Glutamatergic neuron (in vitro differentiated cells): Measurements from ENCODE around the gene CEP135. TPM values are rescaled to one million over a fixed set of nuclear protein-coding genes. Genes with fewer than 3 reads are reported as not detected.
"Not testable (repeated sequence)": the region's sequence is repeated elsewhere in the genome, so short reads cannot be mapped to it uniquely, and the experiment has no call there.

ENCODE experiments used
- DNase-seq: peaks from one replicate; pipeline ENCODE4 v3.0.0; 2022
- H3K27ac Mint-ChIP-seq: one replicate; pipeline ENCODE4 v1.8.0; 2020; ENCODE audit warnings: mild to moderate bottlenecking, mixed read lengths, inconsistent platforms; ENCODE audit not compliant: unreplicated experiment
- H3K27me3 Mint-ChIP-seq: one replicate; pipeline ENCODE4 v1.8.0; 2020; ENCODE audit warnings: mild to moderate bottlenecking, moderate library complexity, mixed read lengths, inconsistent platforms; ENCODE audit not compliant: unreplicated experiment
- H3K36me3 Mint-ChIP-seq: one replicate; pipeline ENCODE4 v1.8.0; 2020; ENCODE audit warnings: mild to moderate bottlenecking, mixed read lengths, inconsistent platforms; ENCODE audit not compliant: unreplicated experiment
- H3K4me1 Mint-ChIP-seq: one replicate; pipeline ENCODE4 v1.8.0; 2020; ENCODE audit warnings: mild to moderate bottlenecking, low read depth, mixed read lengths, inconsistent platforms; ENCODE audit not compliant: unreplicated experiment
- H3K4me3 Mint-ChIP-seq: one replicate; pipeline ENCODE4 v1.8.0; 2020; ENCODE audit warnings: mild to moderate bottlenecking, mixed read lengths, inconsistent platforms; ENCODE audit not compliant: unreplicated experiment
- H3K9me3 Mint-ChIP-seq: one replicate; pipeline ENCODE4 v1.8.0; 2020; ENCODE audit warnings: mild to moderate bottlenecking, moderate library complexity, mixed read lengths, inconsistent platforms; ENCODE audit not compliant: unreplicated experiment
- total RNA-seq: library from RNA; stranded (reverse); fragmentation: NEBNext Ultra II Directional; extraction: Animal tissue kit (Norgen Biotek cat#: 25700); gene quantifications from one replicate; pipeline ENCODE4 v1.2.1, GENCODE V29; 2021; ENCODE audit not compliant: unreplicated experiment
- TF ChIP-seq, protein P1 (sequence below): fragments of 200-600 bp; sonication (generic); IDR thresholded peaks from one replicate; pipeline ENCODE4 v1.5.0; 2021; ENCODE audit not compliant: partially characterized antibody, unreplicated experiment

Gene CEP135
- total RNA-seq, 1 donor from 2014 or later: 4.2 TPM

DNA sequence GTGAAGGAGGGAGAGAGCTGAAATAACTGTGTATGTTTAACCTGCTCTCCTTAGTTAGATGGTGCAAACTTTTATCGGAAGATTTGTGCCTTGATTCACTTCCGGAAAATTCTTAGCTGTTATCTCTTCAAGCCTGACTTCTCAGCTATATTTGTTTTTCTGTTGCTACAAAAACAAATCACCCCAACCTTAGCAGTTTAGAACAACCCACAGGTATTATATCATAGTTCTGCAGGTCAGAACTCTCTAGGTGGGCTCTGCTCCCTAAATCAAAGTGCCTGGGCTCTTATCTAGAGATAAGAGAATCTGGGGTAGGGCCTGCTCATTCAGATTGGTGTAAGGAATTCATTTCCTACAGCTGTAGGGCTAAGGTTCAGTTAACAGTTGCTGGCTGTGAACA lies 15.1 kb upstream of the CEP135 start:
- TF ChIP-seq, protein P1, sequence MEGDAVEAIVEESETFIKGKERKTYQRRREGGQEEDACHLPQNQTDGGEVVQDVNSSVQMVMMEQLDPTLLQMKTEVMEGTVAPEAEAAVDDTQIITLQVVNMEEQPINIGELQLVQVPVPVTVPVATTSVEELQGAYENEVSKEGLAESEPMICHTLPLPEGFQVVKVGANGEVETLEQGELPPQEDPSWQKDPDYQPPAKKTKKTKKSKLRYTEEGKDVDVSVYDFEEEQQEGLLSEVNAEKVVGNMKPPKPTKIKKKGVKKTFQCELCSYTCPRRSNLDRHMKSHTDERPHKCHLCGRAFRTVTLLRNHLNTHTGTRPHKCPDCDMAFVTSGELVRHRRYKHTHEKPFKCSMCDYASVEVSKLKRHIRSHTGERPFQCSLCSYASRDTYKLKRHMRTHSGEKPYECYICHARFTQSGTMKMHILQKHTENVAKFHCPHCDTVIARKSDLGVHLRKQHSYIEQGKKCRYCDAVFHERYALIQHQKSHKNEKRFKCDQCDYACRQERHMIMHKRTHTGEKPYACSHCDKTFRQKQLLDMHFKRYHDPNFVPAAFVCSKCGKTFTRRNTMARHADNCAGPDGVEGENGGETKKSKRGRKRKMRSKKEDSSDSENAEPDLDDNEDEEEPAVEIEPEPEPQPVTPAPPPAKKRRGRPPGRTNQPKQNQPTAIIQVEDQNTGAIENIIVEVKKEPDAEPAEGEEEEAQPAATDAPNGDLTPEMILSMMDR: no peak
- Mint-ChIP-seq H3K4me3 (no peak overlapping the region), H3K36me3 (peaks cover 5% of the 10 kb centered on the region), H3K27ac (no peak overlapping the region), H3K9me3 (no peaks in the 10 kb centered on the region), H3K27me3 (no peaks in the 10 kb centered on the region), H3K4me1 (no peaks in the 10 kb centered on the region)
- no peak for DNase-seq

DNA sequence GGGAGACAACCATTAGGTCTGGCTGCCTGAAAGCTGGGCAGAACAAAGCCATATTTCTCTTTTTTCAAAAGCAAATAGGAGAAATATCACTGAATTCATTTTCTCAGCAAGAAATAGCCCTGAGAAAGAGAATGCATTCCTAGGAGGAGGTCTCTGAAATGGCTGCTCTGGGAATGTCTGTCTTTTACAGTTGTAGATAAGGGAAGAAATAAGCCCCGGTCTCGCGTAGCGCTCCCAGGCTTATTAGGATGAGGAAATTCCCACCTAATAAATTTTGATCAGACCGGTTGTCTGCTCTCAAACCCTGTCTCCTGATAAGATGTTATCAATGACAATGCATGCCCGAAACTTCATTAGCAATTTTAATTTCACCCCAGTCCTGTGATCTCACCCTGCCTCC lies 12.8 kb upstream of the CEP135 start:
- not testable (repeated sequence) for H3K36me3 Mint-ChIP-seq, H3K27me3 Mint-ChIP-seq, DNase-seq

DNA sequence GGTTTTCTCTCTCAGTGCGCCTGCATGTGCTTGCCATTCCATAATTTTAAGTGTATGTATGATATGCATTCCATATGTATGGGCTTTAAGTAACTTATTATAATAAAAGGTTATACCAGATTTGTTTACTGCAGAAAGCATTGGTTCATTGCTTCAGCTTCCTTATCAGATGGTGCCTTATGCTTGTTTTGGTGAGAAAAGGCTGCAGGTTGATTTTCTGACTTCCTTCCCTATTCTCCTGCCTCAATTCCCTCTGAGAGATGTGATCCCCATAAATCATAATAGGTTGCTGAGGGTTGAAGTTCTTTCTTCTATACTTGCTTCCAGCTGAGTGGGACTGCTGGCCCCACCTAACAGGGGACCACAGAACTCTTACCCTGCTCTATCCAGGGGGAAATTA lies 10.3 kb upstream of the CEP135 start:
- Mint-ChIP-seq H3K27ac (no peak overlapping the region), H3K36me3 (peaks cover 5% of the 10 kb centered on the region), H3K4me3 (no peak overlapping the region), H3K4me1 (no peaks in the 10 kb centered on the region), H3K9me3 (no peaks in the 10 kb centered on the region), H3K27me3 (no peaks in the 10 kb centered on the region)
- DNase-seq: no peak
- TF ChIP-seq, protein P1: no peak

More for the DNA sequence above, 12.8 kb upstream of the CEP135 start:
- not testable (repeated sequence) for H3K9me3 Mint-ChIP-seq, H3K27ac Mint-ChIP-seq, H3K4me1 Mint-ChIP-seq, H3K4me3 Mint-ChIP-seq

DNA sequence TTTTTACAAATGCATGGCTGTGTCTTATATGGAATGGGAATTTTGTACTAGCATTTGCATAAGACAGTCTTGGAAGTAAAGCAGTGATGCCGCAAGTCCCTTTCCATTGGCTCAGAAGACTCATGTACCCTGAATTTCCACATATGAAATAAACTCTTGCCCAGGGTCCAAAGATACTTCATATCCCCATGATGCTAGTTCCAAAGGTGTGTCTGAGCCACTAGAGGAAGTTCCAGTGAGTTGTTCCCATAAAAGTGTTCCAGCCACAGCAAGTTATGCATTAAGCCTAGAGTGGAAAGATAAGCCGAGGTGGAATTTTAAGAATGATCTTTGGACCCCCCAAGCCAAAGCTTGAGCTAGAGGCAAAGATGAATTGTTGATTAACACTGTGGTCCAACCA lies 9.3 kb upstream of the CEP135 start:
- DNase-seq: no peak
- H3K27ac Mint-ChIP-seq: no peak overlapping the region
- H3K4me1 Mint-ChIP-seq: no peaks in the 10 kb centered on the region
- no peaks in the 10 kb centered on the region for H3K27me3 Mint-ChIP-seq
- no peak overlapping the region for H3K4me3 Mint-ChIP-seq
- peaks cover 5% of the 10 kb centered on the region for H3K36me3 Mint-ChIP-seq
- H3K9me3 Mint-ChIP-seq: no peaks in the 10 kb centered on the region
- TF ChIP-seq, protein P1: no peak

DNA sequence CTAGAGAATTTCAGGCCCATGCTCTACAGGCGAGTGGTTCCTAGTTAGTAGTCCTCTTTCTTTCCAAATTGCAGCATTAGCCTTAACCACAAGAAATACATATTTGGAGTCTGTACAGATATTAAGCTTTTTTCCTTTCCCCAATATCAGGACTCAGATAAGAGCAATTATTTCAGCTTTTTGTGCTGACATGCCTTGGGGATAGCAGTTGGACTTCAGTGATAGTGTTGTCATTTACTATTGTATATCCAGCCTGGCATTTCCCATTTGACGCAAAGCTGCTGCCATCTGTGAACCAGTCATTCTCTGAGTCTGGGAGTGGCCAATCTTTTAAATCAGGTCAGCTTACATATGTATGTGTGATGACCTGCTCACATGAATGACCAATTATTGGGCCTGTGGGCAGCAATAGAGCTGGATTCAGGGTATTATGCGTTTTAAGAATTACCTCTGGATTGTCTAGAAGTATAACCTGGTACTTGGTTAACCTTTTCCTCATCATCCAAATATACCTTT lies 6.8 kb upstream of the CEP135 start:
- Mint-ChIP-seq H3K27ac (no peak overlapping the region), H3K27me3 (no peaks in the 10 kb centered on the region), H3K36me3 (peaks cover 5% of the 10 kb centered on the region), H3K4me1 (no peaks in the 10 kb centered on the region), H3K9me3 (no peaks in the 10 kb centered on the region), H3K4me3 (no peak overlapping the region)
- DNase-seq: no peak
- TF ChIP-seq, protein P1: no peak
